MV-4-11 (cell line): ENCODE results near the gene TCEAL8.
A peak's percentile ranks its signal among the peaks of the same experiment; 100 is the strongest.
"Not testable (repeated sequence)": the region's sequence is repeated elsewhere in the genome, so short reads cannot be mapped to it uniquely, and the experiment has no call there.

Source experiments
- DNase-seq: peaks from one replicate; lab custom pipeline; 2025; lab: John Stamatoyannopoulos, UW

Gene TCEAL8

GRCh38 chrX:103254921-103255493 is at the start of gene TCEAL8:
Gene TCEAL8 (minus strand): TSS chrX:103255155. CDS start chrX:103253979, 1,176 bp downstream.
- DNase-seq = peak; percentile 51

- no peak for DNase-seq
These were observed 49.8 kb upstream of the TCEAL8 start for GRCh38 chrX:103304705-103305104.

GRCh38 chrX:103293118-103293517 is 38.2 kb upstream of the TCEAL8 start:
- no peak for DNase-seq

GRCh38 chrX:103279624-103280023 is 24.7 kb upstream of the TCEAL8 start:
- no peak for DNase-seq

GRCh38 chrX:103276581-103277002 is 21.6 kb upstream of the TCEAL8 start, which contains the start of gene TCEAL5:
Gene TCEAL5 (minus strand): TSS chrX:103276750. CDS start chrX:103274563, 2,187 bp downstream.
- DNase-seq = no peak

GRCh38 chrX:103275947-103276567 is 21.1 kb upstream of the TCEAL8 start:
- no peak for DNase-seq

GRCh38 chrX:103274284-103274683 is 19.3 kb upstream of the TCEAL8 start:
- no peak for DNase-seq

GRCh38 chrX:103258275-103258674 is 3.3 kb upstream of the TCEAL8 start:
- DNase-seq = no peak

GRCh38 chrX:103256651-103257050 is 1.7 kb upstream of the TCEAL8 start:
- no peak for DNase-seq

GRCh38 chrX:103254171-103254824 is 657 bp downstream of the TCEAL8 start:
- no peak for DNase-seq

- no peak for DNase-seq
These were observed 1.3 kb downstream of the TCEAL8 start for GRCh38 chrX:103253608-103254007.

- no peak for DNase-seq
These were observed 4.0 kb downstream of the TCEAL8 start for GRCh38 chrX:103250977-103251376.

- DNase-seq = no peak
These were observed 5.2 kb downstream of the TCEAL8 start for GRCh38 chrX:103249805-103250204.

- DNase-seq = no peak
These were observed 6.4 kb downstream of the TCEAL8 start for GRCh38 chrX:103248553-103248952.

- no peak for DNase-seq
These were observed 14.8 kb downstream of the TCEAL8 start for GRCh38 chrX:103240155-103240554.

GRCh38 chrX:103236296-103236695 is 18.7 kb downstream of the TCEAL8 start:
- no peak for DNase-seq

- DNase-seq = not testable (repeated sequence)
These were observed 19.3 kb downstream of the TCEAL8 start for GRCh38 chrX:103235608-103236007.

GRCh38 chrX:103234869-103235268 is 20.1 kb downstream of the TCEAL8 start:
- DNase-seq = no peak

GRCh38 chrX:103233263-103233662 is 21.7 kb downstream of the TCEAL8 start:
- DNase-seq = no peak

GRCh38 chrX:103225918-103226317 is 29.0 kb downstream of the TCEAL8 start:
- DNase-seq = not testable (repeated sequence)

- no peak for DNase-seq
These were observed 34.2 kb downstream of the TCEAL8 start for GRCh38 chrX:103220511-103221323.

- no peak for DNase-seq
These were observed 39.4 kb downstream of the TCEAL8 start for GRCh38 chrX:103215425-103215991.
